Memory B cell (primary cell): ENCODE data around the gene BOC.

Source experiments
- ATAC-seq: fragments of 150-1000 bp; cut with Tn5 transposase; 2 replicates; pipeline ENCODE4 v1.10.0; 2021; ENCODE audit warnings: low read depth, mild to moderate bottlenecking, moderate library complexity
- DNase-seq, 2 donors: peaks; one replicate each; pipeline ENCODE4 v3.0.0; 2022; ENCODE audit warnings: low spot score in 2 of 2
- H3K27ac Mint-ChIP-seq: one replicate; pipeline ENCODE4 v1.8.0; 2022; ENCODE audit warnings: mild to moderate bottlenecking, moderate library complexity, mixed read lengths
- H3K27me3 Mint-ChIP-seq: one replicate; pipeline ENCODE4 v1.8.0; 2022; ENCODE audit warnings: mixed read lengths
- H3K36me3 Mint-ChIP-seq: one replicate; pipeline ENCODE4 v1.8.0; 2022; ENCODE audit warnings: mild to moderate bottlenecking, mixed read lengths
- H3K4me1 Mint-ChIP-seq: one replicate; pipeline ENCODE4 v1.8.0; 2022; ENCODE audit warnings: mixed read lengths
- H3K4me3 Mint-ChIP-seq: one replicate; pipeline ENCODE4 v1.8.0; 2022; ENCODE audit warnings: mild to moderate bottlenecking, moderate library complexity, mixed read lengths
- H3K9me3 Mint-ChIP-seq: one replicate; pipeline ENCODE4 v1.8.0; 2022; ENCODE audit warnings: mixed read lengths

The BOC gene

DNA sequence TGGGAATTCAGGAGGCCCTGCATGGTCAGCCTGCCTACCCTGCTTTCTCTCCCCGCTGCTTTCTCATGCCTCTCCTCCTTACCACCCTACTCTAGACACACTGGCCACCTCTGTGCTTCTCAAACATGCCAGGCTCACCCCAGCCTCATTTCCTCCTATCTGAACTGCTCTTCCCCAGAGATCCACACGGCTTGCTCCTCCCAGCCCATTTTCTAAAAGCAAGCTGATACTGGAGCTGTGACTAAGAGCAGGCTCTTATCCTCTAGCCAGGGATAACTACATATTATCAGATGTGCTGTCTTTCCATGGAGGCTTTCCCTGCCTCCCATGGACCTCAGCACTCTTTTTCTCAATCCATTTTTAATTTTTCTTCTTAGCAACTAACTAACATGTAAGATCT lies 85.9 kb downstream of the BOC start:
- Mint-ChIP-seq H3K27me3 (no peaks in the 10 kb centered on the region), H3K4me1 (no peaks in the 10 kb centered on the region), H3K27ac (no peak overlapping the region), H3K36me3 (peaks cover 17% of the 10 kb centered on the region), H3K4me3 (no peak overlapping the region), H3K9me3 (peaks cover 2% of the 10 kb centered on the region)
- DNase-seq (no peak), ATAC-seq (no peak)

DNA sequence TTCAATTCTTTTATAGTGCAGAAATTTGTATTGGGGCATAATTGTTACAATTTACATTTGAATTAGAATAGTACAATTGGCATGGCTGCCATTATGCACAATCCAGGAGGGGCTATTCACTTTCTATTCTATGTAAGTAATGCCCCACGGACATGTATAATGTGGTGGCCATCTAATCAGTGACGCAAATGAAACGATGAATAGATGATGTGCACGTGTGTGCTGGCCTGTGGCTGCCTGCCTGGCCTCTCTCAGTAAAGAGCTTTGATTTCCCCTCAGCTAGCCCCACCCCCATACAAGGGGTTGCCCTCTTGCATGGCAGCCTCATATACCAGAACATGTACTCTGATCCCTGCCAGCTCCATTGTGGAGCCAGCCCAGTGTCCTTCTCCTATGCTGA lies 86.5 kb downstream of the BOC start:
- Mint-ChIP-seq H3K4me3 (no peak overlapping the region), H3K27me3 (no peaks in the 10 kb centered on the region), H3K36me3 (peaks cover 17% of the 10 kb centered on the region), H3K9me3 (peaks cover 2% of the 10 kb centered on the region), H3K4me1 (no peaks in the 10 kb centered on the region), H3K27ac (no peak overlapping the region)
- DNase-seq (no peak), ATAC-seq (no peak)

GRCh38 chr3:113300596-113300995 lies 89.2 kb downstream of the BOC start:
- Mint-ChIP-seq H3K27ac (no peak overlapping the region), H3K4me3 (no peak overlapping the region), H3K36me3 (peaks cover 17% of the 10 kb centered on the region)

GRCh38 chr3:113304102-113304501 lies 92.7 kb downstream of the BOC start:
- Mint-ChIP-seq H3K4me3 (no peak overlapping the region), H3K27me3 (no peaks in the 10 kb centered on the region), H3K9me3 (peaks cover 2% of the 10 kb centered on the region), H3K4me1 (no peaks in the 10 kb centered on the region), H3K36me3 (peaks cover 17% of the 10 kb centered on the region), H3K27ac (no peak overlapping the region)
- DNase-seq (no peak), ATAC-seq (no peak)

More at GRCh38 chr3:113300596-113300995, 89.2 kb downstream of the BOC start:
- ATAC-seq (no peak), DNase-seq (no peak)
- Mint-ChIP-seq H3K9me3 (peaks cover 2% of the 10 kb centered on the region), H3K27me3 (no peaks in the 10 kb centered on the region), H3K4me1 (no peaks in the 10 kb centered on the region)

DNA sequence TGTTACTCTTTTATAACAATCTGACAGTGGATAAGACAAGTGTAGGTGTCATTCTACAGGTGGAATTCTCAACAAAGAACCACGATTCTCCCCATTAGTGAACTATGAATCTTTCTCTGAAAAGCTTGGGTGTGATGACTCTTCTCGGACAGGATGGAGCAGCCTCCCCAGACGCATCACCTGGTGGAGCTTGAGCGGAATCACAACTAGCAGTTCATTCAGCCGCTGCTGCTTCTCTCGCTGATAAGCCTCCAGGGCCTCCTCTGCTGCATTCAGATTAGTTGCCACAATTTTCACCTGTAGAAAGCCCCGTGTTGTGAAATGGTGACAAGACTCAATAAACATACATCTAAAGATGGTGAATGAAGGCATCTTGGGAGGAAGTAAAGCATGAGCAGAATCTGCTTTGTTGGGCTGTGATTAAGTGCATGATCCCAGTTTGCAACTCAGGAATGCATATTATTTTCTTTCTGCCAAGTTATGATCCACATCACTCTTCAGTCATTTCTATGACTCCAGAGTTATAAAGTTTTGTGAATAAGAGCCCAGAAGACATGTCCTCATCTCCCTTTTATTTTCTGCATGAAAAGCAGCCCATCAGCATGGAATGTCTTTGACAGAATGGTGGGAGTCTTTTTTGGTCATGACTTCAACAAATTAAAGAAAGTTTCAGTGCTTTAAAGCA lies 93.6 kb downstream of the BOC start:
- ATAC-seq (no peak), DNase-seq (no peak)
- no peaks in the 10 kb centered on the region for H3K4me1 Mint-ChIP-seq
- H3K36me3 Mint-ChIP-seq, result peaks cover 13% of the 10 kb centered on the region
- H3K4me3 Mint-ChIP-seq, result no peak overlapping the region
- no peaks in the 10 kb centered on the region for H3K27me3 Mint-ChIP-seq
- no peaks in the 10 kb centered on the region for H3K9me3 Mint-ChIP-seq
- H3K27ac Mint-ChIP-seq, result no peak overlapping the region

- Mint-ChIP-seq H3K27ac (no peak overlapping the region), H3K36me3 (peaks cover 36% of the 10 kb centered on the region), H3K4me1 (no peaks in the 10 kb centered on the region), H3K9me3 (peaks cover 13% of the 10 kb centered on the region), H3K27me3 (no peaks in the 10 kb centered on the region), H3K4me3 (no peak overlapping the region)
- ATAC-seq (no peak), DNase-seq (no peak)
These were observed 99.6 kb downstream of the BOC start for GRCh38 chr3:113310960-113311359.

DNA sequence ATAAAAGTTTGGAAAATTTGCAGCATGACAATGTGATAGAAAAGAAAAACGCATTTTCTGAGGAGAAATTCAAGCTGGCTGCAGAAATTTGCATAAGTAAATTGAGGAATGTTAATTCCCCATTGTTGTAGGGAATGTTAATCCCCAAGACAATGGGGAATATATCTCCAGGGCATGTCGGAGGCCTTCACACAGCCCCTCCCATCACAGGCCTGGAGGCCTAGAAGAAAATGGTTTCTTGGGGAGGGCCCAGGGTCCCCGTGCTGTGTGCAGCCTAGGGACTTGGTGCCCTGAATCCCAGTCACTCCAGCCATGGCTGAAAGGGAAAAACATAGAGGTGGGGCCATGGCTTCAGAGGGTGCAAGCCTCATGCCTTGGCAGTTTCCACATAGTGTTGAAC lies 101.1 kb downstream of the BOC start:
- H3K36me3 Mint-ChIP-seq, result peaks cover 47% of the 10 kb centered on the region
- H3K4me3 Mint-ChIP-seq, result no peak overlapping the region
- DNase-seq, result no peak
- H3K4me1 Mint-ChIP-seq, result no peaks in the 10 kb centered on the region
- ATAC-seq, result no peak
- no peak overlapping the region for H3K27ac Mint-ChIP-seq
- H3K9me3 Mint-ChIP-seq, result peaks cover 16% of the 10 kb centered on the region
- H3K27me3 Mint-ChIP-seq, result no peaks in the 10 kb centered on the region

GRCh38 chr3:113314923-113315322 lies 103.6 kb downstream of the BOC start:
- no peaks in the 10 kb centered on the region for H3K27me3 Mint-ChIP-seq
- no peak overlapping the region for H3K27ac Mint-ChIP-seq
- H3K4me1 Mint-ChIP-seq, result no peaks in the 10 kb centered on the region
- DNase-seq (no peak), ATAC-seq (no peak)
- H3K4me3 Mint-ChIP-seq, result no peak overlapping the region
- peaks cover 16% of the 10 kb centered on the region for H3K9me3 Mint-ChIP-seq
- peaks cover 61% of the 10 kb centered on the region for H3K36me3 Mint-ChIP-seq

- no peaks in the 10 kb centered on the region for H3K27me3 Mint-ChIP-seq
- DNase-seq, result no peak
- H3K9me3 Mint-ChIP-seq, result no peaks in the 10 kb centered on the region
- H3K4me1 Mint-ChIP-seq, result no peaks in the 10 kb centered on the region
- no peak for ATAC-seq
- H3K36me3 Mint-ChIP-seq, result peaks cover 19% of the 10 kb centered on the region
- no peak overlapping the region for H3K27ac Mint-ChIP-seq
- no peak overlapping the region for H3K4me3 Mint-ChIP-seq
These were observed 118.4 kb downstream of the BOC start for GRCh38 chr3:113329757-113330156.

- no peaks in the 10 kb centered on the region for H3K9me3 Mint-ChIP-seq
- H3K36me3 Mint-ChIP-seq, result peaks cover 21% of the 10 kb centered on the region
- DNase-seq (no peak), ATAC-seq (no peak)
- H3K4me1 Mint-ChIP-seq, result no peaks in the 10 kb centered on the region
- no peak overlapping the region for H3K4me3 Mint-ChIP-seq
- no peak overlapping the region for H3K27ac Mint-ChIP-seq
- H3K27me3 Mint-ChIP-seq, result no peaks in the 10 kb centered on the region
These were observed 119.4 kb downstream of the BOC start for GRCh38 chr3:113330742-113331141.

- peaks cover 16% of the 10 kb centered on the region for H3K36me3 Mint-ChIP-seq
- H3K27me3 Mint-ChIP-seq, result no peaks in the 10 kb centered on the region
- H3K4me1 Mint-ChIP-seq, result no peaks in the 10 kb centered on the region
- ATAC-seq, result no peak
- DNase-seq, result no peak
- H3K4me3 Mint-ChIP-seq, result no peak overlapping the region
- no peak overlapping the region for H3K27ac Mint-ChIP-seq
- no peaks in the 10 kb centered on the region for H3K9me3 Mint-ChIP-seq
These were observed 119.8 kb downstream of the BOC start for GRCh38 chr3:113331187-113331586.
